K562 (cell line): ENCODE results near the gene SLC10A4. TPM values are rescaled to one million over a fixed set of nuclear protein-coding genes. Genes with fewer than 3 reads are reported as not detected.
A peak's percentile ranks its signal among the peaks of the same experiment; 100 is the strongest.

Experiments
- CXXC5 ChIP-seq: fragments of 250-450 bp; sonication (Bioruptor Pico); IDR thresholded peaks from 2 replicates; pipeline ENCODE4 v1.8.0; 2022; ENCODE audit warnings: inconsistent platforms, mild to moderate bottlenecking, moderate library complexity
- EP400 ChIP-seq: fragments of 450-650 bp; IDR thresholded peaks from 2 replicates; pipeline ENCODE4 v1.6.1; 2017; ENCODE audit warnings: antibody characterized with exemption, mild to moderate bottlenecking, moderate library complexity
- FOXA1 ChIP-seq: fragments of 450-650 bp; IDR thresholded peaks from 2 replicates; pipeline ENCODE4 v1.6.1; 2016; ENCODE audit warnings: mild to moderate bottlenecking, borderline replicate concordance
- NR2F6 ChIP-seq: fragments of 450-650 bp; formaldehyde crosslinking; IDR thresholded peaks from 2 replicates; pipeline ENCODE4 v1.4.0; 2020; ENCODE audit warnings: mild to moderate bottlenecking
- RFX7 ChIP-seq: fragments of 250-450 bp; sonication (Bioruptor Pico); IDR thresholded peaks from 2 replicates; pipeline ENCODE4 v1.5.1; 2021; ENCODE audit warnings: mild to moderate bottlenecking
- TAF1 ChIP-seq: IDR thresholded peaks from 2 replicates; pipeline ENCODE4 v1.6.1; 2011; ENCODE audit warnings: mild to moderate bottlenecking, low read length, moderate library complexity; ENCODE audit not compliant: insufficient read depth, control insufficient read depth, severe bottlenecking; ENCODE audit errors: extremely low read depth
- TAF7 ChIP-seq: fragments of 450-650 bp; IDR thresholded peaks from 2 replicates; pipeline ENCODE4 v1.6.1; 2016; ENCODE audit warnings: missing genetic modification characterization, missing compliant biosample characterization
- polyA plus RNA-seq, 8 experiments: library from polyadenylated mRNA; depleted of rRNA in 4 of 8; stranded (reverse) in 5 of 8; unstranded in 3 of 8; fragments of >200 nt; fragmentation: Nextera tagmentation in 2 of 8; fragmentation: Illumina TruSeq in 1 of 8; extraction: Ambion mirVana in 2 of 8; extraction: Trizol in 1 of 8; gene quantifications; 2 replicates each; pipeline versions ENCODE4 v1.2.1 to v1.2.3, GENCODE V29; 2011 to 2014; ENCODE audit warnings: inconsistent platforms in 1 of 8, missing spikeins in 1 of 8
- total RNA-seq, 7 experiments: library from RNA; depleted of rRNA in 6 of 7; stranded (reverse); fragments of >200 nt in 6 of 7; fragmentation: Illumina TruSeq in 2 of 7; extraction: Trizol in 2 of 7; gene quantifications; 2 replicates each; pipeline versions ENCODE4 v1.2.1 to v1.2.3, GENCODE V29; 2011 to 2021; ENCODE audit warnings: low replicate concordance in 1 of 7
- TF ChIP-seq, protein P1 (sequence below): fragments of 450-650 bp; IDR thresholded peaks from 2 replicates; pipeline ENCODE4 v1.6.1; 2016; ENCODE audit warnings: low read depth, mild to moderate bottlenecking, moderate library complexity
- TF ChIP-seq, protein P2 (sequence below), 2 experiments: fragments of 250-450 bp in 1 of 2; fragments of 450-650 bp in 1 of 2; sonication (Bioruptor Pico) in 1 of 2; IDR thresholded peaks; 2 replicates each; pipeline versions ENCODE4 v1.6.1 to v1.8.0; 2016 to 2021; ENCODE audit warnings: mild to moderate bottlenecking in 2 of 2, moderate library complexity in 2 of 2, missing compliant biosample characterization in 1 of 2, missing genetic modification characterization in 1 of 2
- TF ChIP-seq, protein P3 (sequence below): fragments of 450-650 bp; IDR thresholded peaks from 2 replicates; pipeline ENCODE4 v1.6.1; 2016; ENCODE audit warnings: mild to moderate bottlenecking, moderate library complexity

The SLC10A4 gene
- total and polyA plus RNA-seq, 9 of the 15 experiments (the other 6 are each of a cell fraction or from before 2014, with no cell fraction given): 2.5 to 16.9 (median 9.3) TPM

DNA sequence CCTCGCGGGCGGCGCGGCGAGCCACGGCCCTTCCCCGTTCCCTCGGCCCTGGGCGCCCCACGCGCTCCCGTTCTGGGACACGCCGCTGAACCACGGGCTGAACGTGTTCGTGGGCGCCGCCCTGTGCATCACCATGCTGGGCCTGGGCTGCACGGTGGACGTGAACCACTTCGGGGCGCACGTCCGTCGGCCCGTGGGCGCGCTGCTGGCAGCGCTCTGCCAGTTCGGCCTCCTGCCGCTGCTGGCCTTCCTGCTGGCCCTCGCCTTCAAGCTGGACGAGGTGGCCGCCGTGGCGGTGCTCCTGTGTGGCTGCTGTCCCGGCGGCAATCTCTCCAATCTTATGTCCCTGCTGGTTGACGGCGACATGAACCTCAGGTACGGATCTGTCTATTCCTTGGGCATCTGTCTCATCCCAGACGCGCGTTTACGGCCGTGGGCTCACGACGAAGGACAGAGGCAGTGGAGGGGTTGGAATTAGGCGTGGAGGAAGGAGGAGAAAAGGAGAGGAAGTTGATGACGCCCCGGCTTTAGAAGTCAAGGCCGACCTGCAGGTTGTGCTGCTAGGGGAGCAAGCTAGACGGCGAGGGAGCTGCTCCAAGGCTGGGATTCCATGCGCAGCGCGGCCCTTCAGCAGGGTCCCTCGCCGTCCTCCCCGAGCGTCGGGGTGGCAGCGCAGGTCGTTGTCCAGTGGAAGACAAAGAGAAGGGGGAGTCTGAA lies 792 bp downstream of the SLC10A4 start (continued):
- TF ChIP-seq, protein P1, sequence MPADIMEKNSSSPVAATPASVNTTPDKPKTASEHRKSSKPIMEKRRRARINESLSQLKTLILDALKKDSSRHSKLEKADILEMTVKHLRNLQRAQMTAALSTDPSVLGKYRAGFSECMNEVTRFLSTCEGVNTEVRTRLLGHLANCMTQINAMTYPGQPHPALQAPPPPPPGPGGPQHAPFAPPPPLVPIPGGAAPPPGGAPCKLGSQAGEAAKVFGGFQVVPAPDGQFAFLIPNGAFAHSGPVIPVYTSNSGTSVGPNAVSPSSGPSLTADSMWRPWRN: no peak
- peak; percentile 1 for TF ChIP-seq TAF1
- TF ChIP-seq NR2F6 (CRISPR knock-in tag): no peak
- TF ChIP-seq, protein P2, sequence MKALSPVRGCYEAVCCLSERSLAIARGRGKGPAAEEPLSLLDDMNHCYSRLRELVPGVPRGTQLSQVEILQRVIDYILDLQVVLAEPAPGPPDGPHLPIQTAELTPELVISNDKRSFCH (CRISPR knock-in tag; IDR thresholded peaks at IDR 0.05): no peak
- TF ChIP-seq, protein P2 (tag; IDR thresholded peaks at IDR 0.05): 0 out of 2 replicates have a peak, but pooled peaks have one; percentile 21
- TF ChIP-seq, protein P3, sequence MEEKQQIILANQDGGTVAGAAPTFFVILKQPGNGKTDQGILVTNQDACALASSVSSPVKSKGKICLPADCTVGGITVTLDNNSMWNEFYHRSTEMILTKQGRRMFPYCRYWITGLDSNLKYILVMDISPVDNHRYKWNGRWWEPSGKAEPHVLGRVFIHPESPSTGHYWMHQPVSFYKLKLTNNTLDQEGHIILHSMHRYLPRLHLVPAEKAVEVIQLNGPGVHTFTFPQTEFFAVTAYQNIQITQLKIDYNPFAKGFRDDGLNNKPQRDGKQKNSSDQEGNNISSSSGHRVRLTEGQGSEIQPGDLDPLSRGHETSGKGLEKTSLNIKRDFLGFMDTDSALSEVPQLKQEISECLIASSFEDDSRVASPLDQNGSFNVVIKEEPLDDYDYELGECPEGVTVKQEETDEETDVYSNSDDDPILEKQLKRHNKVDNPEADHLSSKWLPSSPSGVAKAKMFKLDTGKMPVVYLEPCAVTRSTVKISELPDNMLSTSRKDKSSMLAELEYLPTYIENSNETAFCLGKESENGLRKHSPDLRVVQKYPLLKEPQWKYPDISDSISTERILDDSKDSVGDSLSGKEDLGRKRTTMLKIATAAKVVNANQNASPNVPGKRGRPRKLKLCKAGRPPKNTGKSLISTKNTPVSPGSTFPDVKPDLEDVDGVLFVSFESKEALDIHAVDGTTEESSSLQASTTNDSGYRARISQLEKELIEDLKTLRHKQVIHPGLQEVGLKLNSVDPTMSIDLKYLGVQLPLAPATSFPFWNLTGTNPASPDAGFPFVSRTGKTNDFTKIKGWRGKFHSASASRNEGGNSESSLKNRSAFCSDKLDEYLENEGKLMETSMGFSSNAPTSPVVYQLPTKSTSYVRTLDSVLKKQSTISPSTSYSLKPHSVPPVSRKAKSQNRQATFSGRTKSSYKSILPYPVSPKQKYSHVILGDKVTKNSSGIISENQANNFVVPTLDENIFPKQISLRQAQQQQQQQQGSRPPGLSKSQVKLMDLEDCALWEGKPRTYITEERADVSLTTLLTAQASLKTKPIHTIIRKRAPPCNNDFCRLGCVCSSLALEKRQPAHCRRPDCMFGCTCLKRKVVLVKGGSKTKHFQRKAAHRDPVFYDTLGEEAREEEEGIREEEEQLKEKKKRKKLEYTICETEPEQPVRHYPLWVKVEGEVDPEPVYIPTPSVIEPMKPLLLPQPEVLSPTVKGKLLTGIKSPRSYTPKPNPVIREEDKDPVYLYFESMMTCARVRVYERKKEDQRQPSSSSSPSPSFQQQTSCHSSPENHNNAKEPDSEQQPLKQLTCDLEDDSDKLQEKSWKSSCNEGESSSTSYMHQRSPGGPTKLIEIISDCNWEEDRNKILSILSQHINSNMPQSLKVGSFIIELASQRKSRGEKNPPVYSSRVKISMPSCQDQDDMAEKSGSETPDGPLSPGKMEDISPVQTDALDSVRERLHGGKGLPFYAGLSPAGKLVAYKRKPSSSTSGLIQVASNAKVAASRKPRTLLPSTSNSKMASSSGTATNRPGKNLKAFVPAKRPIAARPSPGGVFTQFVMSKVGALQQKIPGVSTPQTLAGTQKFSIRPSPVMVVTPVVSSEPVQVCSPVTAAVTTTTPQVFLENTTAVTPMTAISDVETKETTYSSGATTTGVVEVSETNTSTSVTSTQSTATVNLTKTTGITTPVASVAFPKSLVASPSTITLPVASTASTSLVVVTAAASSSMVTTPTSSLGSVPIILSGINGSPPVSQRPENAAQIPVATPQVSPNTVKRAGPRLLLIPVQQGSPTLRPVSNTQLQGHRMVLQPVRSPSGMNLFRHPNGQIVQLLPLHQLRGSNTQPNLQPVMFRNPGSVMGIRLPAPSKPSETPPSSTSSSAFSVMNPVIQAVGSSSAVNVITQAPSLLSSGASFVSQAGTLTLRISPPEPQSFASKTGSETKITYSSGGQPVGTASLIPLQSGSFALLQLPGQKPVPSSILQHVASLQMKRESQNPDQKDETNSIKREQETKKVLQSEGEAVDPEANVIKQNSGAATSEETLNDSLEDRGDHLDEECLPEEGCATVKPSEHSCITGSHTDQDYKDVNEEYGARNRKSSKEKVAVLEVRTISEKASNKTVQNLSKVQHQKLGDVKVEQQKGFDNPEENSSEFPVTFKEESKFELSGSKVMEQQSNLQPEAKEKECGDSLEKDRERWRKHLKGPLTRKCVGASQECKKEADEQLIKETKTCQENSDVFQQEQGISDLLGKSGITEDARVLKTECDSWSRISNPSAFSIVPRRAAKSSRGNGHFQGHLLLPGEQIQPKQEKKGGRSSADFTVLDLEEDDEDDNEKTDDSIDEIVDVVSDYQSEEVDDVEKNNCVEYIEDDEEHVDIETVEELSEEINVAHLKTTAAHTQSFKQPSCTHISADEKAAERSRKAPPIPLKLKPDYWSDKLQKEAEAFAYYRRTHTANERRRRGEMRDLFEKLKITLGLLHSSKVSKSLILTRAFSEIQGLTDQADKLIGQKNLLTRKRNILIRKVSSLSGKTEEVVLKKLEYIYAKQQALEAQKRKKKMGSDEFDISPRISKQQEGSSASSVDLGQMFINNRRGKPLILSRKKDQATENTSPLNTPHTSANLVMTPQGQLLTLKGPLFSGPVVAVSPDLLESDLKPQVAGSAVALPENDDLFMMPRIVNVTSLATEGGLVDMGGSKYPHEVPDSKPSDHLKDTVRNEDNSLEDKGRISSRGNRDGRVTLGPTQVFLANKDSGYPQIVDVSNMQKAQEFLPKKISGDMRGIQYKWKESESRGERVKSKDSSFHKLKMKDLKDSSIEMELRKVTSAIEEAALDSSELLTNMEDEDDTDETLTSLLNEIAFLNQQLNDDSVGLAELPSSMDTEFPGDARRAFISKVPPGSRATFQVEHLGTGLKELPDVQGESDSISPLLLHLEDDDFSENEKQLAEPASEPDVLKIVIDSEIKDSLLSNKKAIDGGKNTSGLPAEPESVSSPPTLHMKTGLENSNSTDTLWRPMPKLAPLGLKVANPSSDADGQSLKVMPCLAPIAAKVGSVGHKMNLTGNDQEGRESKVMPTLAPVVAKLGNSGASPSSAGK: peak; percentile 89
- TF ChIP-seq RFX7: no peak
- no peak for TF ChIP-seq EP400
- TF ChIP-seq CXXC5 (CRISPR knock-in tag): no peak
- TF ChIP-seq TAF7 (tag): no peak
- no peak for TF ChIP-seq FOXA1
